Erythroblast (primary cell): ENCODE results near the gene PPP1R13B.
"Not testable (repeated sequence)": the region's sequence is repeated elsewhere in the genome, so short reads cannot be mapped to it uniquely, and the experiment has no call there.

Experiments
- GATA1 ChIP-seq: IDR thresholded peaks from 2 replicates; pipeline ENCODE4 v1.6.1; 2011; ENCODE audit warnings: low read depth, mild to moderate bottlenecking, control low read depth, low read length, moderate library complexity
- POLR2A ChIP-seq: IDR thresholded peaks from 2 replicates; pipeline ENCODE4 v1.6.1; 2011; ENCODE audit warnings: mild to moderate bottlenecking, low read length

GRCh38 chr14:103776319-103776718 is 71.1 kb downstream of the PPP1R13B start:
- TF ChIP-seq POLR2A, GATA1: not testable (repeated sequence)
